NCI-H2107 treated with DMSO at 0.1 percent for 48 hours (cell line): Measurements from ENCODE around the gene PLAU.
"Not testable (repeated sequence)": the region's sequence is repeated elsewhere in the genome, so short reads cannot be mapped to it uniquely, and the experiment has no call there.

ENCODE experiments used
- DNase-seq: peaks from one replicate; lab custom pipeline; 2025; ENCODE audit not compliant: unreplicated experiment; lab: John Stamatoyannopoulos, UW

PLAU gene

GRCh38 chr10:73922007-73922863 is 11.3 kb downstream of the PLAU start:
- DNase-seq = no peak

GRCh38 chr10:73922864-73923133 is 11.9 kb downstream of the PLAU start:
- DNase-seq = no peak

GRCh38 chr10:73923935-73924598 is 13.1 kb downstream of the PLAU start:
- DNase-seq = no peak

GRCh38 chr10:73924935-73925334 is 14.0 kb downstream of the PLAU start:
- DNase-seq = no peak

- no peak for DNase-seq
Measured at GRCh38 chr10:73925539-73925938, 14.6 kb downstream of the PLAU start.

GRCh38 chr10:73926152-73926764 is 15.3 kb downstream of the PLAU start:
- no peak for DNase-seq

- DNase-seq = not testable (repeated sequence)
Measured at GRCh38 chr10:73930630-73931327, 19.8 kb downstream of the PLAU start.

- DNase-seq = no peak
Measured at GRCh38 chr10:73931767-73932619, 21.1 kb downstream of the PLAU start.

GRCh38 chr10:73932620-73933112 is 21.7 kb downstream of the PLAU start:
- DNase-seq = no peak

- DNase-seq = no peak
Measured at GRCh38 chr10:73934074-73934473, 23.1 kb downstream of the PLAU start.

GRCh38 chr10:73935895-73936294 is 25.0 kb downstream of the PLAU start:
- no peak for DNase-seq

GRCh38 chr10:73937333-73938043 is 26.6 kb downstream of the PLAU start:
- no peak for DNase-seq

GRCh38 chr10:73940634-73941221 is 29.8 kb downstream of the PLAU start:
- DNase-seq = no peak

GRCh38 chr10:73941300-73941699 is 30.4 kb downstream of the PLAU start:
- no peak for DNase-seq

GRCh38 chr10:73944356-73945100 is 33.6 kb downstream of the PLAU start:
- no peak for DNase-seq

GRCh38 chr10:73946253-73947145 is 35.6 kb downstream of the PLAU start:
- DNase-seq = no peak

GRCh38 chr10:73948947-73949633 is 38.2 kb downstream of the PLAU start:
- no peak for DNase-seq
